B cell (primary cell): ENCODE results near the gene HCFC1. TPM values are rescaled to one million over a fixed set of nuclear protein-coding genes. Genes with fewer than 3 reads are reported as not detected.
A peak's percentile ranks its signal among the peaks of the same experiment; 100 is the strongest.

Experiments
- ATAC-seq: fragments of 200-7000 bp; cut with Tn5 transposase; one replicate; pipeline ENCODE4 v1.10.0; 2021; ENCODE audit warnings: low read depth, mild to moderate bottlenecking, moderate number of reproducible peaks, moderate library complexity
- CTCF ChIA-PET: fragments of 350-600 bp; sonication (Branson Sonifier 250); formaldehyde crosslinking; loops from one replicate; lab custom pipeline; 2021; ENCODE audit warnings: antibody characterized with exemption, inconsistent platforms; lab: Charles Lee
- POLR2A ChIA-PET: fragments of 350-600 bp; sonication (Branson Sonifier 250); formaldehyde crosslinking; loops from one replicate; lab custom pipeline; 2021; ENCODE audit warnings: antibody characterized with exemption; lab: Charles Lee
- DNase-seq: peaks from one replicate; pipeline ENCODE4 v3.0.0; 2013
- H2AFZ ChIP-seq: 2 replicates; pipeline ENCODE4 v1.6.1; 2012; ENCODE audit warnings: mild to moderate bottlenecking, low read depth, low read length; ENCODE audit not compliant: insufficient read depth, poor library complexity, severe bottlenecking
- H3K27ac ChIP-seq, 2 donors: 1 replicate in 1 of 2; 2 replicates in 1 of 2; pipeline ENCODE4 v1.5.1; 2012 to 2013; ENCODE audit warnings: low read length in 2 of 2, mild to moderate bottlenecking in 2 of 2, moderate library complexity in 1 of 2
- H3K27me3 ChIP-seq, 4 experiments: fragments of 200-600 bp in 1 of 4; sonication (generic) in 1 of 4; replicated peaks in 1 of 4; 1 replicate in 2 of 4; 2 replicates in 2 of 4; pipeline versions ENCODE4 v1.6.1 to v1.7.0; 2013 to 2016; ENCODE audit warnings: low read length in 3 of 4, mild to moderate bottlenecking in 2 of 4, mixed read lengths in 1 of 4, moderate library complexity in 1 of 4; ENCODE audit not compliant: insufficient read depth in 4 of 4, control insufficient read depth in 3 of 4; ENCODE audit errors: control extremely low read depth in 1 of 4
- H3K36me3 ChIP-seq, 2 experiments: replicated peaks in 1 of 2; 1 replicate in 1 of 2; 2 replicates in 1 of 2; pipeline versions ENCODE4 v1.6.1 to v1.7.1; 2013; ENCODE audit warnings: low read length in 1 of 2; ENCODE audit not compliant: insufficient read depth in 2 of 2, control insufficient read depth in 1 of 2; ENCODE audit errors: control extremely low read depth in 1 of 2, extremely low read depth in 1 of 2
- H3K4me1 ChIP-seq, 2 donors: fragments of 200-600 bp in 1 of 2; sonication (generic) in 1 of 2; 1 replicate in 1 of 2; 2 replicates in 1 of 2; pipeline versions ENCODE4 v1.5.1 to v1.6.1; 2013 to 2017; ENCODE audit warnings: low read length in 2 of 2; ENCODE audit not compliant: control insufficient read depth in 2 of 2, insufficient read depth in 2 of 2
- H3K4me2 ChIP-seq: replicated peaks from 2 replicates; pipeline ENCODE3; 2012; ENCODE audit warnings: mild to moderate bottlenecking, low read depth, low read length; ENCODE audit not compliant: poor library complexity, severe bottlenecking
- H3K4me3 ChIP-seq, 5 experiments: fragments of 200-600 bp in 1 of 5; sonication (generic) in 1 of 5; 1 replicate in 3 of 5; 2 replicates in 2 of 5; pipeline versions ENCODE4 v1.5.1 to v1.7.0; 2011 to 2016; ENCODE audit warnings: low read length in 4 of 5, mild to moderate bottlenecking in 4 of 5, low read depth in 2 of 5, control low read depth in 1 of 5, moderate library complexity in 1 of 5; ENCODE audit not compliant: insufficient read depth in 1 of 5; ENCODE audit errors: control extremely low read depth in 1 of 5, extremely low read depth in 1 of 5
- H3K79me2 ChIP-seq: fragments of 200-600 bp; sonication (generic); one replicate; pipeline ENCODE4 v1.6.0; 2016; ENCODE audit warnings: low read length; ENCODE audit not compliant: control insufficient read depth, insufficient read depth
- H3K9ac ChIP-seq: fragments of 200-600 bp; sonication (generic); 2 replicates; pipeline ENCODE4 v1.6.1; 2017; ENCODE audit warnings: mild to moderate bottlenecking, low read length, moderate library complexity
- H3K9me3 ChIP-seq, 3 donors: one replicate each; pipeline versions ENCODE4 v1.6.1 to v1.7.1; 2013; ENCODE audit warnings: low read length in 2 of 3; ENCODE audit not compliant: control insufficient read depth in 2 of 3, insufficient read depth in 1 of 3; ENCODE audit errors: control extremely low read depth in 1 of 3
- H4K20me1 ChIP-seq: 2 replicates; pipeline ENCODE4 v1.6.0; 2012; ENCODE audit warnings: mild to moderate bottlenecking, low read length; ENCODE audit not compliant: insufficient read depth, control insufficient read depth, poor library complexity, severe bottlenecking
- H3K27ac Mint-ChIP-seq: one replicate; pipeline ENCODE4 v1.8.0; 2021; ENCODE audit warnings: mixed read lengths
- H3K27me3 Mint-ChIP-seq: one replicate; pipeline ENCODE4 v1.8.0; 2021; ENCODE audit warnings: mixed read lengths
- H3K4me1 Mint-ChIP-seq: one replicate; pipeline ENCODE4 v1.8.0; 2021; ENCODE audit warnings: mixed read lengths
- H3K4me3 Mint-ChIP-seq: one replicate; pipeline ENCODE4 v1.8.0; 2021; ENCODE audit warnings: mixed read lengths
- H3K9me3 Mint-ChIP-seq: one replicate; pipeline ENCODE4 v1.8.0; 2022; ENCODE audit warnings: mixed read lengths; ENCODE audit not compliant: insufficient read depth
- EZH2 ChIP-seq: IDR thresholded peaks from 2 replicates; pipeline ENCODE4 v1.6.1; 2012; ENCODE audit warnings: borderline replicate concordance, low read depth, mild to moderate bottlenecking, moderate library complexity, low read length; ENCODE audit not compliant: insufficient read depth, poor library complexity, severe bottlenecking
- WGBS: methylation state at CpG from one replicate; pipeline ENCODE4 v1.1.5; 2013; ENCODE audit warnings: missing lambda C conversion rate; ENCODE audit not compliant: insufficient coverage; 5-methylcytosine and 5-hydroxymethylcytosine counted together
- intact Hi-C: fragments of 100-400 bp; cut with micrococcal nuclease; formaldehyde crosslinking; loops from one replicate; pipeline ENCODE4 v1.10.0; 2022
- polyA plus RNA-seq: library from polyadenylated mRNA; depleted of rRNA; stranded (reverse); fragments of >200 nt; gene quantifications from 2 replicates; pipeline ENCODE4 v1.2.3, GENCODE V29; 2012
- total RNA-seq, 2 donors: library from RNA; stranded (reverse); fragments of 120-200 nt in 1 of 2; gene quantifications; 1 replicate in 1 of 2; 2 replicates in 1 of 2; pipeline versions ENCODE4 v1.2.3 to v1.2.4, GENCODE V29; 2013 to 2022
- TF ChIP-seq, protein P1 (sequence below): fragments of 200-600 bp; IDR thresholded peaks from one replicate; pipeline ENCODE4 v1.8.0; 2022; ENCODE audit warnings: antibody characterized with exemption, mild to moderate bottlenecking

HCFC1 gene
- total and polyA plus RNA-seq, 2 donors (not counting 1 experiment from before 2014, with no cell fraction given), result 32.1 to 57.7 TPM

DNA sequence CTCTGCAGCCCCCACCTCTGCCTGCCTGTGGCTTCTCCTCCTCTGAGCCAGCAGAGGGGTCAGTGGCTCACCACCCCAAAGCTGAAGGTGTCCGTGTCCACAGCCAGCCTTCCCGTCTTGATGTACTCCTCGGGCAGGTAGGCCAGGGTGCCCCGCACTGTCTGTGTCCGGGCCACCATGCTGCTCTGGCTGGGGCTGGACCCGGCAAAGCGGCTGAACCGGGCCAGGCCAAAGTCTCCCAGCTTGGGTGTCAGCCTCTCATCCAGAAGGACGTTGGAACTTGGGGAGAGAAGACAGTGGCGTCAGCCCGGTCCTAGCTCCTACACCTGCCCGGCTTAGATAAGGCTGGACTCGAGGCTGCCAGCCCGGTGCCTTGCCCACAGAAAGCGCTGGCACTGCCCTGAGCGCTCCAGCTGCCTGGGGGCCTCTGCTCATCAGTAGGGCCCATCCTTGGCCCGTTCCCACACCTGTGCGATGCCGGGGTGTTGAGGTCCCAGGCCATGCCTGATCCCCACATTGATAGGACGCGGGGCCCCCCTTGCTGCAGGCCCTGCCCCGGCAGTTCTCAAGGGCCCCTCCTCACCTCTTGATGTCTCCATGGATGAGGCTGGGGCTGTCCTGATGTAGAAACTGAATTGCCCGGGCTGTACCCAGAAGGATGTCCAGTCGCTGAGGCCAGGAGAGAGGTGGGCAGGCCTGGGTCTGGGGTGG, 44.9 kb upstream of the HCFC1 start:
- Histone ChIP-seq H3K79me2 (peaks cover 31% of the 10 kb centered on the region), H3K4me1 (peaks cover 6 to 33% of the 10 kb centered on the region in 2 donors), H3K4me3 (no peak overlapping the region), H2AFZ (no peak overlapping the region), H3K4me2 (no peak overlapping the region), H3K9me3 (no peaks in the 10 kb centered on the region), H3K9ac (no peak overlapping the region), H3K27me3 (no peaks in the 10 kb centered on the region), H3K36me3 (peaks cover 0 to 46% of the 10 kb centered on the region in 2 experiments), H3K27ac (no peak overlapping the region), H4K20me1 (no peaks in the 10 kb centered on the region)
- Mint-ChIP-seq H3K9me3 (no peaks in the 10 kb centered on the region), H3K27ac (peak overlapping the region; percentile 37), H3K4me3 (no peak overlapping the region), H3K27me3 (no peaks in the 10 kb centered on the region), H3K4me1 (peaks cover 22% of the 10 kb centered on the region)
- 96% methylated on average over 18 of the region's 24 CpGs for WGBS
- intact Hi-C loops, result no loop called here
- ChIA-PET POLR2A (no interaction called here), CTCF (interaction anchor here (1.0 to 3.9 kb wide), 2 partner anchors 9 to 47 kb away, joined by 5 to 21 read pairs; no protein-coding TSS in a partner anchor)
- DNase-seq (no peak), ATAC-seq (no peak)
- no peak for TF ChIP-seq EZH2
- TF ChIP-seq, protein P1, sequence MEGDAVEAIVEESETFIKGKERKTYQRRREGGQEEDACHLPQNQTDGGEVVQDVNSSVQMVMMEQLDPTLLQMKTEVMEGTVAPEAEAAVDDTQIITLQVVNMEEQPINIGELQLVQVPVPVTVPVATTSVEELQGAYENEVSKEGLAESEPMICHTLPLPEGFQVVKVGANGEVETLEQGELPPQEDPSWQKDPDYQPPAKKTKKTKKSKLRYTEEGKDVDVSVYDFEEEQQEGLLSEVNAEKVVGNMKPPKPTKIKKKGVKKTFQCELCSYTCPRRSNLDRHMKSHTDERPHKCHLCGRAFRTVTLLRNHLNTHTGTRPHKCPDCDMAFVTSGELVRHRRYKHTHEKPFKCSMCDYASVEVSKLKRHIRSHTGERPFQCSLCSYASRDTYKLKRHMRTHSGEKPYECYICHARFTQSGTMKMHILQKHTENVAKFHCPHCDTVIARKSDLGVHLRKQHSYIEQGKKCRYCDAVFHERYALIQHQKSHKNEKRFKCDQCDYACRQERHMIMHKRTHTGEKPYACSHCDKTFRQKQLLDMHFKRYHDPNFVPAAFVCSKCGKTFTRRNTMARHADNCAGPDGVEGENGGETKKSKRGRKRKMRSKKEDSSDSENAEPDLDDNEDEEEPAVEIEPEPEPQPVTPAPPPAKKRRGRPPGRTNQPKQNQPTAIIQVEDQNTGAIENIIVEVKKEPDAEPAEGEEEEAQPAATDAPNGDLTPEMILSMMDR, result no peak

DNA sequence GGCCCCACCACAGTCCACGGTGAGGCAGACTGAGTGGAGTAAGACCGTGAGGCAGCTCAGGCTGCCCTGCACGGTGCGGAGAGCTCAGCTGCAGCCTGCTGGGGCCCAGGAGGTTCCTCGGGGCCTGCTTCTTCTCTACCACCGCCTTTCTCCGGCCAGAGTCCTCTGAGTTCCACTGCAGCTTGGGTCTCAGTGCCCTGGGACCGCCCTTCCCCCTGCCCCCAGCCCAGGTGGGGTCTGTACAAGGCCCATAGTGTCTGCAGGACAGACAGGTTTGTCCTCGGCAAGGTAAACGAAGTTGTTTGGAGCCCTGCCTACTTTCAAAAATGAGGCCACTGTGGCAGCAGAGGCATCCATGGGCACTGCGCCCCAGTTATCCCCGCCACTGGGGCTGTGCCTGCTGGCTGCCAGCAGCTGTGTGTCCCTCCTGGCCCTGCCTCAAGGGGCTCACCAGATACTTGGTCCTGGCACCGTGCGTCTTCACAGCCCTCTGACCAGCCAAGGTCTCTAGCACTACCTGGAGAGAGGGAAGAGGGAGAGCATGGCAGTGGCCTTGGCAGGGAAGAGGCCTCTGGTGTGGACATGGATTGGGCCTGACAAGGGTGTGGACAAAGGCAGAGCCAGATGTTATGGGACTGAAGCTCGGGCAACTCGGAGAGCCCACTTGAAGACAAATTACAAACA, 44.1 kb upstream of the HCFC1 start:
- H3K27ac Mint-ChIP-seq, result peak overlapping the region; percentile 17
- no peaks in the 10 kb centered on the region for H3K9me3 Mint-ChIP-seq
- WGBS, result 88% methylated on average over 11 of the region's 16 CpGs
- peaks cover 0 to 47% of the 10 kb centered on the region in 2 experiments for H3K36me3 ChIP-seq
- H2AFZ ChIP-seq, result no peak overlapping the region
- no peaks in the 10 kb centered on the region for H3K27me3 Mint-ChIP-seq
- POLR2A ChIA-PET, result no interaction called here
- H3K9ac ChIP-seq, result no peak overlapping the region
- H3K79me2 ChIP-seq, result peaks cover 30% of the 10 kb centered on the region
- H3K27ac ChIP-seq, result no peak overlapping the region
- DNase-seq, result no peak
- TF ChIP-seq, protein P1, result no peak
- TF ChIP-seq EZH2, result no peak
- no peaks in the 10 kb centered on the region for H3K9me3 ChIP-seq
- no peaks in the 10 kb centered on the region for H4K20me1 ChIP-seq
- intact Hi-C loops, result no loop called here
- H3K27me3 ChIP-seq, result no peaks in the 10 kb centered on the region
- peaks cover 3 to 29% of the 10 kb centered on the region in 2 donors for H3K4me1 ChIP-seq
- peaks cover 22% of the 10 kb centered on the region for H3K4me1 Mint-ChIP-seq
- H3K4me3 Mint-ChIP-seq, result no peak overlapping the region
- no peak overlapping the region for H3K4me2 ChIP-seq
- CTCF ChIA-PET, result no interaction called here
- H3K4me3 ChIP-seq, result no peak overlapping the region
- no peak for ATAC-seq
